Stimulated activated naive CD8-positive, alpha-beta T cell treated with anti-CD3 and anti-CD28 coated beads, Interleukin-15, amount 100 ng/mL, for 72 hours (primary cell): Measurements from ENCODE around the gene C2CD2L.
"Not testable (repeated sequence)": the region's sequence is repeated elsewhere in the genome, so short reads cannot be mapped to it uniquely, and the experiment has no call there.

Source experiments
- ATAC-seq: fragments of 150-1000 bp; cut with Tn5 transposase; 2 replicates; pipeline ENCODE4 v1.10.0; 2021; ENCODE audit warnings: mild to moderate bottlenecking, moderate library complexity
- DNase-seq, 2 donors: peaks; one replicate each; pipeline ENCODE4 v3.0.0; 2021 to 2022
- H3K27ac Mint-ChIP-seq, 2 donors: one replicate each; pipeline ENCODE4 v1.8.0; 2022; ENCODE audit warnings: mild to moderate bottlenecking in 2 of 2, mixed read lengths in 2 of 2, moderate library complexity in 2 of 2
- H3K27me3 Mint-ChIP-seq: one replicate; pipeline ENCODE4 v1.8.0; 2022; ENCODE audit warnings: mixed read lengths
- H3K4me1 Mint-ChIP-seq: one replicate; pipeline ENCODE4 v1.8.0; 2022; ENCODE audit warnings: mild to moderate bottlenecking, mixed read lengths
- H3K4me3 Mint-ChIP-seq, 2 donors: one replicate each; pipeline ENCODE4 v1.8.0; 2022; ENCODE audit warnings: mild to moderate bottlenecking in 2 of 2, mixed read lengths in 2 of 2, moderate library complexity in 1 of 2
- H3K9me3 Mint-ChIP-seq, 2 donors: one replicate each; pipeline ENCODE4 v1.8.0; 2022; ENCODE audit warnings: mixed read lengths in 2 of 2

Gene C2CD2L

GRCh38 chr11:119118946-119119345 lies 11.8 kb downstream of the C2CD2L start:
- Mint-ChIP-seq H3K27ac (no peak overlapping the region), H3K4me1 (peaks cover 65% of the 10 kb centered on the region), H3K4me3 (no peak overlapping the region), H3K9me3 (no peaks in the 10 kb centered on the region), H3K27me3 (no peaks in the 10 kb centered on the region)
- DNase-seq, result no peak
- no peak for ATAC-seq

DNA sequence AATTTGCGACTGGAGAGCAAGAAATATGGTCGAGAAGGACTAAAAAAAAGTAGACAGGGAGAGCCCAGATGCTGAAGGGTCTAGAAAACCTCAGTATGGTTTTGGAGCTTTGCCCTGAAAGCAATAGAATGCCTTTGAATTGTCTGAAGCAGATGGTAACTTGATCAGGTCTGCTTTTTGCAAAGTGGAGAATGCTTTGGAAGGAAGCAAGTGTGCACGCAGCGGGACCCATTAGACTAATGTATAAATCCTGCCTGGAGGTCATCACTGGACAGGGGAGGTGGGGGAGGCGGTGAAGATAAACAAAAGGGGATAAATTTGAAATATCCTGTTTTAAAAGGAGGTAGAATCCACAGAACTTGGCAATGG lies 13.5 kb downstream of the C2CD2L start:
- ATAC-seq (no peak), DNase-seq (no peak)
- Mint-ChIP-seq H3K9me3 (no peaks in the 10 kb centered on the region), H3K4me1 (peaks cover 58% of the 10 kb centered on the region), H3K4me3 (peak overlapping the region; percentile 95), H3K27ac (peak overlapping the region; percentile 88 to 96), H3K27me3 (no peaks in the 10 kb centered on the region)

DNA sequence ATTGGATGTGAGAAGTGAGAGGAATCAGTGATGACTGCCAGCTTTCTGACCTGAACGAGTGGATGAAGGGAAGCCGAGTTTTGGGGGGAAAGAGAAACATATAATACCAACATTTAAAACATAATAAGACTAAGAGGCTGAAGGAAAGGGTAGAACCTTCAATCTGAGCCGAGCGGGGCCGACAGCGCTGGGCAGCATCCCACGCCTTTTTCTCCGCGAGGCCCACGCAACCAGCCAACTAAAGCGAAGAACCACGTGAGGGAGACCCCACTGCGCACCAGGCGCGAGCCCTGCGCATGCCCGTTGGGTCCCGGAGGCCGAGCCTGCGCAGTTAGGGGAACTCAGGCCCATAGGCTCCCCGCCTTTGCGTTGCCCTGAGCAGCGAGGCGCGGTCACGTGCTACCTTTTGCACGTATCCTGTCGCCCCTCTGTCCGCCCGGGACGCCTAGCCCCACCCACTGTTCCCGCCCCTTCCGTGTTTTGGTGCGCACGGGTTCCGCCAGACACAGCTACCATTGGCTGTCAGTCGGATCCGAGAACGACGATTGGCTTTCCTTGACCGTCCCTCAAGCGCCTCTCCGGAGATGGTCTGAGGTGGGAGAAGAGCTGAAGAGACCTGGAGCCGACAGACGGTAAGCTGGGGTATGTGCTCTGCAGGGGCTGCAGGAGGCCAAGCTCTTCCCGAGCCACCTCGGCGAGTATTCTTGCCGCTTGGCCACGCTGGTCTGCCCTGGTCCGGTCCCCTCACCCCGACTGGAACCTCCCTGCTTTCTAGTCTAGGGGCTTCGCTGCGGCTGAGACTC lies 14.1 kb downstream of the C2CD2L start, which contains the start of gene HINFP:
Gene HINFP, plus strand, starts transcription at position 573 of the 803 bp plus-strand sequence. CDS start 5,365 bp downstream, outside the sequence.
- no peaks in the 10 kb centered on the region for H3K9me3 Mint-ChIP-seq
- DNase-seq (peak; percentile 98 to 99), ATAC-seq (peak; percentile 97)
- no peaks in the 10 kb centered on the region for H3K27me3 Mint-ChIP-seq
- peak within 1 kb of the TSS; percentile 88 to 96 for H3K27ac Mint-ChIP-seq
- peak within 1 kb of the TSS; percentile 95 for H3K4me3 Mint-ChIP-seq
- H3K4me1 Mint-ChIP-seq, result peaks cover 52% of the 10 kb centered on the region

DNA sequence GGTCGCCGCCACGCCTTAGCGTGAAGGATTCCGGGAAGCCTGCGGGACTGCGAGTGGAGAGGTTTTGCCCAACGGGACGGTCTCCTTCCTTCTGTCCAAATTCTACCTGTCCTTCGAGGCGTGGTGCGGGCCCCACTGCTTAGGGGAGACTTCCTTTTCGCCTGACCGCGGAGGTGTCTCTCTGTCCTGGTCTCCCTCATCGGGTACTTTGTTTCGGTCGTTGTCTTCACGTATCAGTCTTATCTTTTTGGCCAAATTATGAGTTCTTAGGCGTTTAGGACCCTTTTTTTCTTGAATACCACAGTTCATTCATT lies 14.6 kb downstream of the C2CD2L start:
- H3K4me3 Mint-ChIP-seq, result peak overlapping the region; percentile 95
- no peaks in the 10 kb centered on the region for H3K9me3 Mint-ChIP-seq
- peaks cover 50% of the 10 kb centered on the region for H3K4me1 Mint-ChIP-seq
- peak overlapping the region; percentile 64 to 88 for H3K27ac Mint-ChIP-seq
- no peak for DNase-seq
- ATAC-seq, result peak; percentile 27
- no peaks in the 10 kb centered on the region for H3K27me3 Mint-ChIP-seq

DNA sequence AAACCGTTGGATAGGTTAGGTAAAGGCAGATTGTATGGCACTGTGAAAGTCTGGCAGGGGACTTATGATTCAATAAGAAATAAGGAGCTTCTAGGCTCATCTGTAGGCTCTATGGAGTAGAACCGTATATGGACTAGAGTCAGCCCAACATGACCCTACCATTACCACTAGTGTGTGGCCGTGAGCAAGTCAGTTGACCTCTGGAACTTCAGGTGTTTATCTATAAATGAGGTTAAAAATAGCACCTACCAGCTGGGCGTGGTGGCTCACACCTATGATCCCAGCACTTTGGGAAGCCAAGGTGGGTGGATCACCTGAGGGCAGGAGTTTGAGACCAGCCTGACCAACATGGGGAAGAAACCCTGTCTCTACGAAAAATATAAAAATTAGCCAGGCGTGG lies 18.7 kb downstream of the C2CD2L start:
- Mint-ChIP-seq H3K9me3 (no peaks in the 10 kb centered on the region), H3K4me3 (no peak overlapping the region), H3K4me1 (peaks cover 52% of the 10 kb centered on the region), H3K27ac (peak overlapping the region in 1 of 2 donors; percentile 13), H3K27me3 (no peaks in the 10 kb centered on the region)
- no peak for DNase-seq
- no peak for ATAC-seq

DNA sequence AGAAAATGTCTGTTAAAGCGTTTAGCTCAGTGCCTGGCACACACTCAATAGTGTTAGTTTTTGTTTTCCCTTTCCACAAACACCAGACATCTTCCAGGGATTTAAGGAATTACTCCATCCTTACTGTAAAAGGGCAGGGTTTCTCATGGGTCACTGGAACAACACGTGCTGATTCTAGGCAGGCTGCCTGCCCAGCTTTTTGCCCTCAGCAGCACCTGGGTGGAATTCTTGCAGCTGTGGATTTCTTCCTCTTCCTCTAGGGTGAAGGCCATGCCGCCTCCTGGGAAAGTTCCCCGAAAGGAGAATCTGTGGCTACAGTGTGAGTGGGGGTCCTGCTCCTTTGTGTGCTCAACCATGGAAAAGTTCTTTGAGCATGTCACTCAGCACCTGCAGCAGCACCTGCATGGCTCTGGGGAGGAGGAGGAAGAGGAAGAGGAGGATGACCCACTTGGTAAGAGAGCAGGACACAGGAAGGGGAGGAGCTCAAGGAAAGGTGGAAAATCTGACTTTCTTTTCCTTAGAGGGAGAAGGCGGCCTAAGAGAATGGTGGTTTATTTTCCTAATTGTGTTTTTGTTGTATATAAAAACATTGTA lies 19.6 kb downstream of the C2CD2L start:
- DNase-seq (no peak), ATAC-seq (no peak)
- Mint-ChIP-seq H3K27ac (peak overlapping the region in 1 of 2 donors; percentile 69), H3K4me3 (no peak overlapping the region), H3K27me3 (no peaks in the 10 kb centered on the region), H3K4me1 (peaks cover 52% of the 10 kb centered on the region), H3K9me3 (no peaks in the 10 kb centered on the region)

- no peak for DNase-seq
- ATAC-seq, result no peak
- no peak overlapping the region for H3K4me3 Mint-ChIP-seq
- peaks cover 24% of the 10 kb centered on the region for H3K4me1 Mint-ChIP-seq
- no peaks in the 10 kb centered on the region for H3K27me3 Mint-ChIP-seq
- H3K27ac Mint-ChIP-seq, result no peak overlapping the region
- no peaks in the 10 kb centered on the region for H3K9me3 Mint-ChIP-seq
Measured at GRCh38 chr11:119130662-119131061, 23.5 kb downstream of the C2CD2L start.

DNA sequence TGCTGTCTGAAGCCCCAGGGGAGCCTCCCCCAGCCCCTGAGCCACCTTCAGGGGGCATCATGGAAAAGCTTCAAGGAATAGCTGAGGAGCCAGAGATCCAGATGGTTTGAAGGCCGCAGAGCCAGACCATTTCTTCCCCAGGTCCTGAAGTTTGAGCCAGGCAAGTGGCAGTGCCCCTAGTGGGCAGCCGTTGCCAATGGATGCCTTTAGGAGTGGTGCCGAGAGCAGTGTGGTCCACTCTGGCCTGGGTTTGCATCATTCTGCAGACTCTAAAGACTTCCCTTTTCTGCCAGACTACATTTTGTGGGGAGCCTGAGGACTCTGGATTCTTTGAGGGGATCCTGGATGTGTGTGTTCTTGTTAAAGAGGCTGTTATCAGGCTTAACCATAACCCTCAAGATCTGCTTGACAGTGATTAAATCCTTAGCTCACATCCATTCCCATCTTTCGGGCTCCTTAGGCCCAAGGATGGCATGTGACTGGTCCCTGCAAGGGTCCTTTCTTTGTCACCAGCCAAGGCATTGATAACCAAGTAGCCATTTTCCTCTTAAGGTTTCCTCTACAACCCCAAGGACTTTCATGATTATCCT lies 27.3 kb downstream of the C2CD2L start:
- H3K9me3 Mint-ChIP-seq, result no peaks in the 10 kb centered on the region
- H3K4me1 Mint-ChIP-seq, result peaks cover 14% of the 10 kb centered on the region
- DNase-seq (no peak), ATAC-seq (peak; percentile 62)
- H3K27ac Mint-ChIP-seq, result peak overlapping the region in 1 of 2 donors; percentile 8
- no peak overlapping the region for H3K4me3 Mint-ChIP-seq
- no peaks in the 10 kb centered on the region for H3K27me3 Mint-ChIP-seq

DNA sequence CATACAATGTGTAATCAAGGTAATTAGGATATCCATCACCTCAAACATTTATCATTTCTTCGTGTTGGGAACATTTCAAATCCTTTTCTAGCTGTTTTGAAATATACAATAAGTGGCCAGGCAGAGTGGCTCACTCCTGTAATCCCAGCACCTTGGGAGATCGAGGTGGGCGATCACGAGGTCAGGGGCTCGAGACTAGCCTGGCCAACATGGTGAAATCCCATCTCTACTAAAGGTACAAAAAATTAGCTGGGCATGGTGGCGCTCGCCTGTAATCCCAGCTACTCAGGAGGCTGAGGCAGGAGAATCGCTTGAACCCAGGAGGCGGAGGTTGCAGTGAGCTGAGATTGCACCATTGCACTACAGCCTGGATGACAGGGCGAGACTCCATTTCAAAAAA lies 32.1 kb downstream of the C2CD2L start:
- H3K4me3 Mint-ChIP-seq, H3K4me1 Mint-ChIP-seq, DNase-seq, H3K27ac Mint-ChIP-seq, ATAC-seq, H3K9me3 Mint-ChIP-seq: not testable (repeated sequence)
- H3K27me3 Mint-ChIP-seq, result peaks cover 12% of the 10 kb centered on the region

GRCh38 chr11:119144825-119145486 lies 37.8 kb downstream of the C2CD2L start:
- ATAC-seq, result peak; percentile 64

GRCh38 chr11:119145551-119145950 lies 38.4 kb downstream of the C2CD2L start:
- no peak for ATAC-seq
- Mint-ChIP-seq H3K4me1 (peaks cover 16% of the 10 kb centered on the region), H3K9me3 (no peaks in the 10 kb centered on the region), H3K27me3 (peaks cover 63% of the 10 kb centered on the region), H3K4me3 (no peak overlapping the region), H3K27ac (no peak overlapping the region)
- DNase-seq, result no peak

More at GRCh38 chr11:119144825-119145486, 37.8 kb downstream of the C2CD2L start:
- DNase-seq, result peak in 1 of 2 donors; percentile 28
- no peak overlapping the region for H3K27ac Mint-ChIP-seq
- H3K9me3 Mint-ChIP-seq, result no peaks in the 10 kb centered on the region
- no peak overlapping the region for H3K4me3 Mint-ChIP-seq
- H3K27me3 Mint-ChIP-seq, result peaks cover 57% of the 10 kb centered on the region
- H3K4me1 Mint-ChIP-seq, result peaks cover 16% of the 10 kb centered on the region

DNA sequence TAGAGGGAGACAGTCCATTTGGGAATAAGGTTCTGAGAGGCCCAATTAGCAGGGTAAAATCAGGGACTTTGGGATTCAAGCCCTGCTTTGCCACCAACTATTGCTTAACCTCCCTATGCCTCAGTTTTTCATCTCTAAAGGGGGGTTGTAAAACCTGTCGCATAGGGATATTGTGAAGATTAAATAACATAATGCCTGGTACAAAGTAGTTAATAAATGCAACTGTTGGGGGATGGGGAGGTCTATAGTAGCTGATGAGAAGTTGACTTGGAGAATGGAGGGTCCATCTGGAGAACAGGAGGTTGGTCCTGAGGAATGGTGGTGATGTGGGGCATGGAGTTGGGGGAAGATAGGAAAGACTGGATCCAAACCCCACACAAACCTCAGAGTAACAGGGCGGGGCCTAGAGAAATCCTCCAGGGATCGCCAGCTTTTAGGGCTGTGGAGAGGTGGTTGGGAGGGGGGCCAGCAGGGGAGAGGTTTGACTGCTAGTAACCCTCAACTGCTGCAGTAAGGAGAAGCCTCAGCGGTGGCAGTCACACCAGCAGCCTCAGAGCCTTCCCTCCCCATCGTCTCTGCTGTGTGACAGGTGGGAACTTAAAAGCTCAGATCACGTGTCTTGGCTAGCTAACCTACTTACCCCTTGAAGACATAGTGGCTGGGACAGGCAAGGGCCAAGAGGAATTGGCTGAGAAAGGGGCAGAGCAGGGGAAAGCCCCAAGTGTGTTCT lies 40.6 kb downstream of the C2CD2L start:
- Mint-ChIP-seq H3K9me3 (no peaks in the 10 kb centered on the region), H3K27ac (no peak overlapping the region), H3K27me3 (peaks cover 74% of the 10 kb centered on the region), H3K4me3 (peak overlapping the region; percentile 28 to 81), H3K4me1 (peaks cover 16% of the 10 kb centered on the region)
- peak; percentile 32 for ATAC-seq
- no peak for DNase-seq

DNA sequence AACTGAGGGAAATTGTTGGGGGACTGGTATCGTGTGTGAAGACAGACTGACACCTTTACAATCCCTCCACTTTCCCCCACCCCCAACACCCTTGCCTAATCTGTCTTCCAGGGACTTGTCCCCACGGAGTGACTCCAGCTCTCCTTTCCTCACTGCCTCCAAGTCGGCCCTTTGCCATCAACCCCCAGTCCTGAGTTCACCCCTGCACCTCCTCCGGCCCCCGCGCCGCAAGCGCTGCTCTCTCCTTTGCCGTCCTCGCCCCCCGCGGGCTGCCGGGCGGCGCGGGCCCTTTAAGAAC lies 41.5 kb downstream of the C2CD2L start:
- DNase-seq (no peak), ATAC-seq (no peak)
- Mint-ChIP-seq H3K27ac (no peak overlapping the region), H3K4me1 (peaks cover 16% of the 10 kb centered on the region), H3K27me3 (peaks cover 66% of the 10 kb centered on the region), H3K9me3 (no peaks in the 10 kb centered on the region), H3K4me3 (peak overlapping the region; percentile 76 to 81)

DNA sequence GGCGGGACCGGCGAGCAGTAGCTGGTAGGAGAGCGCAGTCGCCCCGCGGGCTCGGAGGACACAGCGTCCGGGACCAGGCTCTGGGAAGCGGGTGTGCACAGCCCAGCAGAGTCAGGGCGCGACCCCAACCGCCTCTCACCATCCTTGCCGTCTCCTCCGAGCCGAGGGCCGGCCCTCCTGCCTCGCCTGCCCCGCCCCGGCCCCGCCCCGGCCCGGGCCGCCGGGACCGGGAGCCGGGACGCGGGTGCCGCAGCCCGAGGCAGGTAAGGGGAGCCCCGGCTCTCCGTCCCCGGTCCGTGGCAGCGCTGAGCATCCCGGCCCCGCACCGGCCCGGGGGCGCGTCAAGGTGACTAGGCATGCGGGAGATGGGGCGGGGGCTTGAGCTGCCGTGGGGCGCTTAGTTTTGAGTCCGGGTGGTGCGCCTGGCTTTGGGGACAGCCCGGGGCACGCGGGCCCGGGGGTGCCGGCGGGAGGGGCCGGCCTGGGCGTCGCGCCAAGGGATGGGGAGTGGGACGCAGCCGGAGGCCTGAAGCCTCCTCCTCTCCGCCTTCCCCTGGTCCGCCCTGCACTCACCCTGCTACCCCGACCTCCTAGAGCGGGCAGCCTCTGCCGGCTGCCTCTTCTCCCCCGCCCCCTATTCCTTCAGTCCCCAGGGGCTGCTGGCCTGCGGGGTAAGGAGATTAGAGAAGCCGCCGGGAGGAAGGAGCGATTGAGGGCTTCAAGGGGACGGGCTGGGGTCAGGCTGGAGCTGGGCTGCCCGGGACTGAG lies 42.1 kb downstream of the C2CD2L start, which contains the start of gene ABCG4:
Gene ABCG4, plus strand, starts transcription at position 35 of the 768 bp plus-strand sequence. CDS start 914 bp downstream, outside the sequence.
- no peaks in the 10 kb centered on the region for H3K9me3 Mint-ChIP-seq
- peaks cover 16% of the 10 kb centered on the region for H3K4me1 Mint-ChIP-seq
- peaks cover 63% of the 10 kb centered on the region for H3K27me3 Mint-ChIP-seq
- H3K4me3 Mint-ChIP-seq, result peak within 1 kb of the TSS; percentile 76 to 81
- no peak within 1 kb of the TSS for H3K27ac Mint-ChIP-seq
- ATAC-seq (peak; percentile 65), DNase-seq (peak; percentile 17 to 23)
